Adrenal gland (tissue), 5 donors: Measurements from ENCODE around the gene MAGEB10.
"Not testable (repeated sequence)": the region's sequence is repeated elsewhere in the genome, so short reads cannot be mapped to it uniquely, and the experiment has no call there.

Source experiments
- CTCF ChIP-seq, 6 experiments: fragments of 450-650 bp in 4 of 6; fragments of 200-600 bp in 2 of 6; sonication (generic) in 1 of 6; IDR thresholded peaks; 1 replicate in 5 of 6; 2 replicates in 1 of 6; pipeline versions ENCODE4 v1.5.1 to v1.8.0; 2016 to 2021; ENCODE audit warnings: antibody characterized with exemption in 6 of 6, mild to moderate bottlenecking in 2 of 6, moderate library complexity in 1 of 6
- POLR2A ChIP-seq, 2 donors: fragments of 450-650 bp; IDR thresholded peaks; one replicate each; pipeline ENCODE4 v1.6.1; 2017; ENCODE audit warnings: antibody characterized with exemption in 2 of 2, mild to moderate bottlenecking in 2 of 2, moderate library complexity in 1 of 2
- donor health status: DM: no; HTN: no; CAD: no.

- not testable (repeated sequence) for TF ChIP-seq CTCF, POLR2A (IDR thresholded peaks at IDR 0.05)
These were observed 1.4 kb downstream of the MAGEB10 start for GRCh38 chrX:27808991-27809859.
